Gastroesophageal sphincter (tissue), 3 donors: Measurements from ENCODE around the gene SEC14L2.

Source experiments
- POLR2A ChIP-seq, 2 donors: fragments of 450-650 bp; IDR thresholded peaks; one replicate each; pipeline ENCODE4 v1.6.1; 2017; ENCODE audit warnings: antibody characterized with exemption in 2 of 2, mild to moderate bottlenecking in 2 of 2, moderate library complexity in 1 of 2
- POLR2AphosphoS5 ChIP-seq: sonication (generic); formaldehyde crosslinking; IDR thresholded peaks from one replicate; pipeline ENCODE4 v1.6.1; 2017; ENCODE audit warnings: antibody characterized with exemption
- TF ChIP-seq, protein P1 (sequence below), 4 experiments: fragments of 200-600 bp in 2 of 4; fragments of 450-650 bp in 2 of 4; sonication (generic) in 1 of 4; IDR thresholded peaks; one replicate each; pipeline ENCODE4 v1.5.1; 2017 to 2019; ENCODE audit warnings: antibody characterized with exemption in 4 of 4, mild to moderate bottlenecking in 2 of 4, moderate library complexity in 2 of 4

DNA sequence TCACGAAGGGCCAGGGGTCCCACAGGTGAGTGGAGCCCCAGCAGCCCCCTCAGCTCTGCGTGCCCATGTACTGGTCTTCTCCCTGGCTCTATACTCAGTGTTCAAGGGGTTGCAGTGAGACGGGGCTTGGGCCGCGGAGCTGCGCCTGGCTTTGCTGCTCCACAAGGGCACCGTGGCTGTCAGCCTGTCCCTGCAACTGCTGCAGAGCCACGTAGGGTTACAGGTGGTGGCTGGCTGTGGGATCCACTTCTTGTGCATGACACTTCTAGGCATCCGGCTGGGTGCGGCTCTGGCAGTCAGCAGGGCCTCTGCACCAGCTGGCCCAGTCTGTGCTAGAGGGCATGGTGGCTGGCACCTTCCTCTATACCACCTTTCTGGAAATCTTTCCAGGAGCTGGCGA lies 43.0 kb downstream of the SEC14L2 start:
- TF ChIP-seq POLR2A (IDR thresholded peaks at IDR 0.05) (no peak), POLR2AphosphoS5 (no peak)
- TF ChIP-seq, protein P1, sequence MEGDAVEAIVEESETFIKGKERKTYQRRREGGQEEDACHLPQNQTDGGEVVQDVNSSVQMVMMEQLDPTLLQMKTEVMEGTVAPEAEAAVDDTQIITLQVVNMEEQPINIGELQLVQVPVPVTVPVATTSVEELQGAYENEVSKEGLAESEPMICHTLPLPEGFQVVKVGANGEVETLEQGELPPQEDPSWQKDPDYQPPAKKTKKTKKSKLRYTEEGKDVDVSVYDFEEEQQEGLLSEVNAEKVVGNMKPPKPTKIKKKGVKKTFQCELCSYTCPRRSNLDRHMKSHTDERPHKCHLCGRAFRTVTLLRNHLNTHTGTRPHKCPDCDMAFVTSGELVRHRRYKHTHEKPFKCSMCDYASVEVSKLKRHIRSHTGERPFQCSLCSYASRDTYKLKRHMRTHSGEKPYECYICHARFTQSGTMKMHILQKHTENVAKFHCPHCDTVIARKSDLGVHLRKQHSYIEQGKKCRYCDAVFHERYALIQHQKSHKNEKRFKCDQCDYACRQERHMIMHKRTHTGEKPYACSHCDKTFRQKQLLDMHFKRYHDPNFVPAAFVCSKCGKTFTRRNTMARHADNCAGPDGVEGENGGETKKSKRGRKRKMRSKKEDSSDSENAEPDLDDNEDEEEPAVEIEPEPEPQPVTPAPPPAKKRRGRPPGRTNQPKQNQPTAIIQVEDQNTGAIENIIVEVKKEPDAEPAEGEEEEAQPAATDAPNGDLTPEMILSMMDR (IDR thresholded peaks at IDR 0.05) = no peak
